Stimulated activated CD8-positive, alpha-beta memory T cell treated with anti-CD3 and anti-CD28 coated beads, Interleukin-12 subunit alpha, Interleukin-12 subunit beta, amount 100 ng/mL, for 24 hours (primary cell): ENCODE measurements around the gene LSM10.
A peak's percentile ranks its signal among the peaks of the same experiment; 100 is the strongest.

ENCODE experiments used
- DNase-seq: peaks from one replicate; pipeline ENCODE4 v3.0.0-alpha.2; 2020; ENCODE audit errors: extremely low read depth

The LSM10 gene

DNA sequence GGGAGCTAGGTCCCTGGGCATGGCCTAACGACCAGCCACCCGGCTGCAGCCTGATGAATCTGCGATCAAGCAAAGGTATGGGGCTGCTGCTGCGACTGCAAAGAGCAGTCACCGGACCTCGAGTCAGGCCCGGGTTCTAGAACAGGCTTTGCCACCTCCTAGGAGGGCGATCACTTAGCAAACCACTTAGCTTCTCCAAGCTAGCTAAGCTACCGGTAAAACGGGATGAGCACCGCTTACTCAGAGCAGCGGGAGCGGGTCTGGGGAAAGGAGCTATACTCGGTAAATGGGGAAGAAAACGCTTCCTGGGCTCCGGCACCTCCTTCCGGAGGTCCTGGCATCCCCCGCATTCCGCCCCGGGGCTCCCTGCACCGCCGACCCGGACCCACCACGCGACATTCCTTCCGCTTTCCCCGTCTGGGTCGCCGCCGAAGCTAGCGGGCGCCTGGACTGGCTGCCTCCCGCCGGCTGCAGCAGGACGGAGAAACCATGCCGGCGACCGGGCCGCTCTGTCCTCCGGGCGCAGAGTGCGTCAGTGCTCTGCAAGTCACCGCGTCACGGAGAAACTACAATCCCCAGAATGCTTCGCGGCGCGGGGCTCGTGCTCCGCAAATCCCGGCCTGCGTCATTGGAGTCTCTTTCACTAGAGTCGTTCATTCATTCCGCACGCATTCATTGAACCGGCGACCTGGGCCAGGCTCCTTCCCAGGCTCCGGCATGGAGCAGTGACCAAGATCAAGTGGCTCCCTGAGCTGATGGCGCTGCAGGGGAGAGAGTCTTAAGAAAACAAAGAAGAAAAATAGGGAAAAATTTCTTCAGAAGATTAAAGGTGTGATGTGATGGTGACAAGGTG, at the start of gene LSM10:
TSS of gene LSM10 (minus strand) at position 531 of the 853 bp plus-strand sequence. CDS start 3,779 bp downstream, outside the sequence.
- DNase-seq = peak; percentile 76

DNA sequence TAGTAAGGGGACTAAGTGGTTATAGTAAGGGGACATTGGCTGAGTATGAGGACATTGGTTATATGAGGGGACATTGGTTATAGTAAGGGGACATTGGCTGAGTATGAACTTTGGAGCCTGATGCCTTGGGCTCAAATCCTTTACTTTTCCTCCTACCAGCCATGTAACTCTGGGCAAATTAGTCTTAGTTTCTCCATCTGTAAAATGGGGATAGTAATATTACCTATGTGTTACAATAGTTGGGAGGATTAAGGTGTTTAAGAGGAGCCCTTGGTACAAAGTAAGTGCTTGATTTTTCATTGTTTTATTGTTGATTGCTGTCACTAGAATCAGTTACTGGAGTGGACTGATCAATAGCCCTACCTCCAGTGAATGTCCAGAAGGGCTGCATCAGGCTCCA, 49.7 kb upstream of the LSM10 start:
- DNase-seq = no peak

DNA sequence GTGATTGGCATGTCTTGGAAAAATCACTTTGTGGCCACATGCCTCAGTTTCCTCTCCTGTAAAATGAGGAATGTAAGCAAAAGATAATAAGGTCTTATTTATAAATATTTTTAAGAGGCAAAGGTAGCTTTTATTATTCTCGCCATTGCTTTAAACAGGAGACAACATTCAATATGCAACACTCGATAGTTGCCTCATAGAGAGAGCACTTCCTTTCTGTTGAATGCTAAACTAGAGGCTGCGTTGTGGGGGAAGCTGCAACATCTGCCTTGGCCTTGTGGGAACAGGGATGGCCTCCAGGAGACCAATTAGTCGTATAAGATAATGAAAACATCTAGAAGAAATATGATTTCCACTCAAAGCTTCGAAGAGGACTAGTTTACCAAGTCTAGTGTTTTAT, 49.0 kb upstream of the LSM10 start:
- DNase-seq = no peak

DNA sequence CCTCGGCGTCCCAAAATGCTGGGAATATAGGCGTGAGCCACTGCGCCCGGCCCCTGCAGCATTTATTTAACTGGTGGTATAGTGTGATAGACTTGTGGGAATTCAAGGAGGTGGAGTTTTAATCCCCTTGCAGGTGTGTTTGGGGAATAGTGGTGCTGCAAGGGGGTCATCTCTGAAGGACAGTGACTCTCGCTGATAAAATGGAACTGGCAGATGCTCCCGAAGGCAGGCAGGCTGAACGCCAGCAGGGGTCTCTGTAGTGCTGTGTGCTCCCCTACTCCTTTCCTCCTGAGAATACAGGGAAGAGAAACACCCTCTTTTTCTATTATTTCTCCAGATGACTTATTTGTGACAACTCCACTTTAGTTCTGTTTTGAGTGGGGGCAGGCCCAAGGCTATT, 48.6 kb upstream of the LSM10 start:
- no peak for DNase-seq

DNA sequence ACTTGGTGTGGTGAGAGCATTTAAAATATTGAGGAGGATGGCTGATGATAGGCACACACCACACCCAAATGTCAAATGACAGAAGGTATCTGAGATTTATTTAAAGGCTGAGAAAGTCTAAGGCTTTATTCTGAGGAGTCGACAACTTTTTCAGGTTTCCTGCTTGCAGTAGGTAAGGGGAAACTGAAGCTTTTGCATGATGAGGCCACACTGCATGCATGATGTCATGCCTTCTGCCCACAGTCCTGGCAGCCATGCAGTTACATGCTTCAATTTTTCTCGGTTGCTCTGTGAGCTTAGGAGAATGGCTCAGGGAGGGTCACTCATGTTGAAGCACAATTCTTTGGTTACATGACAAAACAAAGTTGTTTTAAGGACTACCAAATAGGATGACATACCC, 45.6 kb upstream of the LSM10 start:
- DNase-seq = no peak

DNA sequence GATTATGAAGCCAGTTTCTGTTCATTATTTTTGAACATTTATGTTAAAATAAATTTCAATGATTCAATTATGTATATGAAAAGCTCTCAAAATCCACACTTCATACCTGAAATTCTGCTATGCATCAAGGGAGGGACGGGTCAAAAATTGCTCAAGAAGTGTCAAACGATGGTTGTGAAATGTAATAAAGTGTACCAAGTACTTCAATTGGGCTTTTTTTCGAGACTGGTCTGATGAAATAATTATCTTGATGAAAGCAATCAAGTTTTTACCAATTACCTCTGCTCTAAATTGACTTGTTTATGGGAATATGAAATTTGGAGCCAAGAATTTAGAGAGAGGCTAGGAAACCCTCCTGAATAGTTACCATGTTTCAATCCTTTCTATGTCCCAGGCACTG, 44.6 kb upstream of the LSM10 start:
- no peak for DNase-seq

DNA sequence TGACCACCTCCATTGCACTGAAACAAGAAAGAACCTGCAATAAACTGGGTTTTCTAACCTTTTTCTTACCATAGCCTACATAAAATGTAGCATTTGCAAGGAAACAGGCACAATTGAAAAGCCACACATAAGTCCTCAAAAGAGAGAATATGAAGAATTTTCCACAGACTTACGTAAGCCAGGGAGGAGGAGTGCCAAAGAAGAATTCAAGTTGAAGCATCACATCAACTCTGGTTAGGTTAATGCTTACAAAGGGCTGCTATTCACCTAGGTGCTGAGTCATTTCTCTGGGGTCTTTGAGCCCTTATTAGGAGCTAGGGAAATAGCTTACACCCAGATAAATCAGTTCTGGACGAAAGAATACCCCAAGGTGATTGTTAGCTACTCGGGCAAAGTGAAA, 42.9 kb upstream of the LSM10 start:
- no peak for DNase-seq

DNA sequence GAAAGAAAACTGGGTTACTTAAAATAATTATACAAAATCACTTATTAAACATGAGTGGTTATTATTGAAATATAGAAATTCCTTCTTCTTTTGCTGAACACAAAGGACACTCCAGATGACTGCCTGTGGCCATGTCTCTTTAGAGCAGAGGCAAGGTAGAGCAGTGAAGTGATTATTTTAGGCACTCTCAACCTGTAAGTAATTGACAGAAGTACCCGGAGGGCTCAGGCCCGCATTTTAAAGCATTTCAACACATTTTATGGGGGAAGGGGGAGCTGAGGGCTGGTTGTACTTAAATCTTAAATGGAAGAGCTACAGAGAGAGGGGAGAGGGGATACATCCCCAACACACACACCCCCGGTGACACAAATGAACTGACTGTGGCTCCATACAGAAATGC, 42.3 kb upstream of the LSM10 start:
- no peak for DNase-seq

DNA sequence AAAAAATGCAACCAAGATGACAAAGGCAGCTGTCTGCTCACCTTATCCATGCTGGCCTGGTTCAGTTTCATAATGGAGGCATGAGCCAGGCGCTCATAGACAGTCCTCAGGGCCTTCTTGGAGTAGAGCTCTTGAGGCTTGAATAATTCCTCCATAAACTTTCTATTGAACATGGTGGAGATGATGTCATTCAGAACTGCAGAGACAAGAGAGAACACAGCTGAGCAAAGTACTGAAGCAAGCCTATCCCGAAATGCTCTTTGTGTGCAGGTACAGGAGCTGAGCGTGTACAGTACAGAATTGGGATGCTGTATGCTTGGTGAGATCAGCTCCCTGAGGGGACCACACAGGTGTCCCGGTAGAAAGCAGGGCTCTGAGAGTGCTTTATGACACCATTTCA, 41.0 kb upstream of the LSM10 start:
- no peak for DNase-seq

DNA sequence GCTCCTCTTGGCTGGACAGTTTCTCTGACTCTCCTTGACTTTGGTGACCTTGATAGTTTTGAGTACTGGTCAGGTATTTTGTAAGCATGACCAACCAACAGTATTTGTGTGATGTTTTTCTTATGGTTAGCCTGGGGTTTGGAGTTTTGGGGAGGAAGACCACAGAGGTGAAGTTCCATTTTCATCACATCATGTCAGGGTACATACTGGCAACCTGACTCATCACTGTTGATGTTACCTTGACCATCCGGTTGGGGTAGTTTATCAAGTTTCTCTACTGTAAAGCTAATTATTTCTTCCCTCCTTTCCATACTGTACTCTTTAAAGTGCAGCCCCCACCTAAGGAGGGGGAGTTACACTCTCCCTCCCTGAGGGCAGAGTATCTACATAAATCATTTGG, 39.1 kb upstream of the LSM10 start:
- no peak for DNase-seq

DNA sequence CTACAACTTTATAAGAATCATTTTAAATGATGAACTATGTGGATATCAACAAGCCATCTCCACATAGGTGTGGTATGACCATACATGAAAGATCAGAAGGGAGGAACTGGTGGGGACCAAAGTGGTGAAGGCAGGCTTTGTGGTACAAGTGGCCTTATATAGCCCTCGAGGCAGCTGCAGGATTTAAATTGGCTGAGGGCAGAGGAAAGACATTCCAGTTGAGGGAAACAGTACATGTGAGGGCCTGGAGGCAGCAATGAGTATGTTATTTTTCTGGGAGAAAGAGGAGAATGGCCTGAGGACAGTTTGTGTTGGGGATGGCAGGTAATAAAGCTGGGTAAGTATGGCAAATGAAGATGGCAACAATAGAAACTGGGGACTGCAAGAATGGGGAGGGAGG, 35.4 kb upstream of the LSM10 start:
- DNase-seq = no peak

DNA sequence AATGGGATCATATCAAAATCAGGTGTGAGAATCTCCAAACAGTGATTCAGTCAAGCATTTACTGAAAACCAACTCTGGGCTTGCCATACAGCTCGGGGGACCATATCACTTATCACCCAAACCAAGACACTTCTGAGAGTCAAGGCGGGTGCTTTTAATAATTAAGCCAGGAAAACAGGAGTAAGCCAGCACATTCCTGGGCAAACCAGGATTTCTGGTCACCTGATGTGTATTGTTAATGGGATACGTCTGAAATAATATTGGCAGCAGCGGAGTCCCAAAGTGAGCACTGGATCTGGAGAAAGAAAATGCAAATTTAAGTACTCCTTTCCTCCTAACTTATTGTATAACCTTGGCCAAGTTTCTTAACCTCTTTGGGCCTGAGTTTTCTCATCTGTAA, 34.9 kb upstream of the LSM10 start:
- no peak for DNase-seq

DNA sequence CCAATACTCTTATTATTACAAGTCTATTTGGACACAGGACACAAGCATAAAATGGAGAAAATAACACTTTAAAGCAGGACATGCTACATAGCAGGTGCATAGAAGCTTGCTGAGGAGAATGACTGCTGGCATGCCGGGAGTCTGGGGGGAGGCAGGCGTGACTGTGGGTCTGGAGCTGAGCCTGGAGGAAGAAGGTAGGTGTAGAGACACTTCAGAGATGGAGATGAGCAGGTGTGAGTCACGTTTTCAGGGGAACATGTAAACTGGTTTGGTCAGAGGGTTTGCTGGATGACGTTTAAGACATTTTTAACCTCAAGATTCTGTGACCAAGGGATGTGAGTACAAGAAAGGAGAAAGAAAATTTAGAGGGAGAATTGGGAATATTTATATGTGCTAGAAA, 28.1 kb upstream of the LSM10 start:
- no peak for DNase-seq

DNA sequence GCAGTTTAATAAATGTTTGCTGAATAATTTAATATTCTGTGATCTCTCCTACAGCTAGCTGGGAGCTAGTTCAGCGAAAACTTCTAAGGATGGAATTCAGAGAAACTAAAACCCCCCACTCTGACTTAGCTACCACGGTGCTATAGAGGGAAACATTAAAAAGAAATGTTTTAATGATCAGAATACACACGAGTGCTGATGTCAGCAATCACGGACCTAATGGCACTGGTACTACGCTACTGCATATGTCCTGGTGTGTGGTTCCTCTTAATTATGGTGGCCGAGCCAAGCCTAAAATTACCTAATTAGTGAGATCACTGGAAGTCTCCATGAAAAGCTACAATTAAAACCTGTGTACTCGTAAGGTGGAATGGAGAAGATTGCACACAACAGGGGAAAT, 23.9 kb upstream of the LSM10 start:
- no peak for DNase-seq

DNA sequence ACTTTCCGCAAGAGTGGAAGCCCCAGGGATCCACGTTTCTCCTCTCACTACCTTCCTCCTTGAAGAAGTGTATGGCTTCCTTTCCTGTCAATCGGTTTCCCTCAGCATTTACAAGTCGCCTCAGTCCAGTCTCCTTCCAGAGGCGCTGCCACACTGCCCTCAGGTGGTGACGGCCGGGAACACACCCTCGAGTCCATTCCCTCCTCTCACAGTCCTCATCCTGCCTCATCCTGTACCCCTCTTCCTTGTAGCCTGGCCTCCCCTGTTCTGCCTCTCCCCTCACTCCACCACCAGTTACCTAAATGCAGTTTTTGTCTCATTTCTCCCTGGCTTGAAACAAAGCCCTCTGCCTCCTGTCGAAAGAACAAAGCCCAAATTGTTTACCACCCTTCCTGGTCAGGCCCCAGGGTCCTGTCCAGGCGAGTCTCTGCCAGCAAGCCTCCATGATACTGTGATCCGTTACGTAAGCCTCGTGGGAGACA, 23.2 kb upstream of the LSM10 start:
- DNase-seq = peak; percentile 63

DNA sequence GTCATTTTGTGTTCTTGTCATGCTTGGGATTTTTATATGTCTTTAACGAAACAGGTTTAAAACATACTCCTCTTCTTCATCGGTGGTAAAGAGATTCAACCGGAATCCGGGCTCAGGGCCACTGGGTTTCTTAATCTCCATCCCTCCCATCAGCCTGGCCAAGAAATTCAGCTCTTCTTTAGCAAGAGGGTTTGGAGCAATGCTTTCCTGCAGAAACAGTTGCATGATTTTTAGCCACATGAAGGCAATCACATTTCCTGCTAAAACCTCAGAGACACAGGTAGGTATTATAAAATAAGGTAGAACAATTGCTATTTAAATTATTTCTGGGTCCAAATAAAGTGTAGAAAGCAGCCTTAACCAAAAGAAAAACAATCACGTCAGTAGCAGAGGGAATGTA, 22.7 kb upstream of the LSM10 start:
- no peak for DNase-seq

DNA sequence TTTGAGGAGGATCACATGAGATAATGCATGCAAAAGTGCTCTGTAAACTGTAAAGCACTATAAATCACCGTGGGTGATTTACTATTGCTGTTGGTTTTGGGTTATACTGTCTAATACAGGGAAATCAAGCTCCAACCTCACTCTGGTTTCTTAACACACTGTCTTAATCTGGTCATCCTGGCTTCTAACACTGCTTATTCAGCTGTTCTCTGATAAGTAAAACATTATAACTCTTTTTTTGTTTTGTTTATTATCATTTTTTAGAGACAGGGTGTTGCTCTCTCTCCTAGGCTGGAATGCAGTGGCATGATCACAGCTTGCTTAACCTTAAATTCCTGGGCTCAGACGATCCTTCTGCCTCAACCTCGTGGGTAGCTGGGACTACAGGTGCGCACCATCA, 21.9 kb upstream of the LSM10 start:
- no peak for DNase-seq

DNA sequence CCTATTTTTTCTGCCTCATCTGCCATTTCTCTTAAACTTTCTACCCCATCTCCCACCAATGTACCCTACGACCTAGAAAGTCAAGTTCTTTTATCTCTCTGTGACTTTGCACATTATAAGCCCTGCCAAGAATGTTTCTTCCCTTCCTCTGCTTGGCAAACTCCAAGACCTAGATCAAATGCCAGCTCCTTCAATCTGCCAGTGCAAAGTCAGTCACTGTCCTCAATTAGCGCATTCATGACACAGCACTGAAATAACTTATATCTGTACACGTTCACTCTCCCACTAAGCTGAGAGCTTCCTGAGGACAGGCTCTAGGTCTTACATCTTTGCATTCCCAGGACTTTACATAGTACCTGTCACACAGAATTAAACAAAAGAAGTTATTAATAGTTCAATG, 21.4 kb upstream of the LSM10 start:
- DNase-seq = no peak

DNA sequence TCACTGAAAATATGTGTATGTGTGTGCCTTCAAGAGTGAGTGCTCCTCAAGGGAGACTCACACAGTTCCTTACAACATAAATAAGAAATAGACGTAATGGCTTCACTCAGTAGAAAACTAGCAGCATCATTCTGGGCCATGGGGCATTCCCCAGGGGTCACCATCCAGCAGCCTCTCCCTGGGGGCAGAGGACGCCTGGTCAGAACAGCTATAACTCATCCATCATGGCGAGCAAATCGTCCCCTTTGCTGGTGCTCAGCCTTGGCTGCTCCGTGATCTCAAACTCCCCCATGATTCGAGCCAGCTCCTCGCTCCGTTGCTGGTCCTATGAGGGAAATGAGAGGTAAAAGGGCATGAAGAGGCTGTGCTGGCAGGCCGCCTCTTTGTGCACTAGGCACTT, 20.2 kb upstream of the LSM10 start:
- no peak for DNase-seq

DNA sequence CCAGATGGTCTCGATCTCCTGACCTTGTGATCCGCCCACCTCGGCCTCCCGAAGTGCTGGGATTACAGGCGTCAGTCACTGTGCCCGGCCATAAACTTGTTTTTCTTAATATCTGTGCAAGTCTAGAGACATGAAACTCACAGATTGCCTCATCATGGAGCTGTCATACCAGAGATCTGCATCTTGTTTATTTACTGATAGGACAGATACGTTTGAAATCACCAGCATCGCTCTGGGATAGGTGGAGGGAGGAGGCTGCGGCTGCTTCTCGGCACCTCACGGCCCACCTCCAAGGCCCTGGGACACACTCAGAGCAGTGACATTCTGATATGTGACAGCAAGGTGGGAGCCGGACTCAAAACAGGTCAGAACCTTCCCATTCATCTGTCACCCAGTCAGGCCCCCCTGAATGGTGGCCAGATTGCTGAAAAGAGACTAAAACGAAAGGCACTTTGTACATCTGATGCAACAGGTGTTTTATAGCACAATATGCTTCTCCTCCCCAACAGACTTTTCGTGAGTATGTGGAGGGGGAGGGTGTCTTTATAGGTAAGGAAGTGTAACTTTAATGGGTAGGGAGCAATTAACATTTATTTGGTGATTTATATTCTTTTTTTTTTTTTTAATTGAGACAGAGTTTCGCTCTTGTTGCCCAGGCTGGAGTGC, 18.1 kb upstream of the LSM10 start:
- DNase-seq = no peak

DNA sequence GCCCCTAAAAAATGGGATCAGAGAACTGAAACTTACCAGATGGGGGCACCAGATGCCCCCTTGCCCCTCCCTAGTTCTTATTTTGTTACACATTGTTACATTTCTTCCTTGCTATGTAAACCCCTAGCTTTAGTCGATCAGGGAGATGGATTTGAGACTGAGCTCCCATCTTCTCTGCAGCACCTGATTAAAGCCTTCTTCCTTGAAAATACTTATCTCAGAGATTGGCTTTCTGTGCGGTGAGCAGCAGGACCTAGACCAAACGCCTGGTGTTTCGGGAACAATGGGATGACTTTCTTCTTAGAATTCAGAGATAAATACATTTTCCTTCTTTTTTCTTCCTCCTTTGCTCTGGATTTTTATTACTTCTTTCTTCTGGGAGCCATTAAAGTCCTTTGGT, 16.7 kb upstream of the LSM10 start:
- DNase-seq = no peak

DNA sequence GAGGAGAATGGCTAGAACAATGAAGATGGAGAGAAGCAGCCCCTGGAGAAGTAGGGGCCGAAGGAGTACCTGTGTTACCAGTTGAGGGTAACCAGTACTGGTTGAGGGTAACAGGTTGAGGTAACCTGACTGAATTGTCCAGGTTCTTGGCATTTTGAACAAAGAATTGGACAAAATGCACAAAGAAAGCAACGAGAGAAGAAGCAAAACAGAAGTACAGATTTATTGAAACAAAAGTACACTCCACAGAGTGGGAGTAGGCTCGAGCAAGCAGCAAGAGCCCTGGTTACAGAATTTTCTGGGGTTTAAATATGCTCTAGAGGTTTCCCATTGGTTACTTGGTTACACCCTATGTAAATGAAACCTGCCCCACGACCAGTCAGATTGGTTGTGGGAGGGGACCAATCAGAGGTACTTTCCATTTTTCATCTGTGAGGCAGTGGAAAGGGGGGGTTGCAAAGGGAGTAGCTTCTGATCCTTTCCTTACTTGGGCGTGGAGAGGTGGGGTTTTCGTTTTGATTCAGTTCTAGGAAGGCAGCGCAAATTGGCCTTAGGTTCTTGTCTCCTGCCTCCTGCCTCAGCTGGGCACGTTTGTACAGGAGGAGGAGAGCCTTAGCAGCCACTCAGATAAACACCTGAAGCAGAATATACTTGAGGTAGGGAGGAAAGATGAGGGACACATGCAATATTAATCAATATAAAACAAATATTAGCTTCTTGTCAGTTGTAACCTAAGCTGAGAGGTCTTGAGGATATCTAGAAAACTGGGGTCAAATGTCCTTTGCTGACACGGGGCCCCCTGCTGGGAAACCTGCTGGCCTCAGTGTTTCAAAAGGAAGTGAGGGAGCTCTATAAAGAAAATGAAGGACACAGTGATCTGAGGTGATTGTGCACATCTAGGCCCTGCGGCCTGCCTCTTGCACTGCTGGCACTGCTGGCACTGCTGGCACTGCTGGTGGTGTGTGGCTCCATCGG, 14.3 kb upstream of the LSM10 start:
- no peak for DNase-seq
